NCI-H345 treated with DMSO at 0.1 percent for 48 hours (cell line): Measurements from ENCODE around the gene DNM3.

ENCODE experiments used
- DNase-seq: peaks from one replicate; lab custom pipeline; 2025; ENCODE audit not compliant: unreplicated experiment; lab: John Stamatoyannopoulos, UW

Gene DNM3

GRCh38 chr1:172088256-172088655, 247.0 kb downstream of the DNM3 start:
- DNase-seq, result no peak

DNA sequence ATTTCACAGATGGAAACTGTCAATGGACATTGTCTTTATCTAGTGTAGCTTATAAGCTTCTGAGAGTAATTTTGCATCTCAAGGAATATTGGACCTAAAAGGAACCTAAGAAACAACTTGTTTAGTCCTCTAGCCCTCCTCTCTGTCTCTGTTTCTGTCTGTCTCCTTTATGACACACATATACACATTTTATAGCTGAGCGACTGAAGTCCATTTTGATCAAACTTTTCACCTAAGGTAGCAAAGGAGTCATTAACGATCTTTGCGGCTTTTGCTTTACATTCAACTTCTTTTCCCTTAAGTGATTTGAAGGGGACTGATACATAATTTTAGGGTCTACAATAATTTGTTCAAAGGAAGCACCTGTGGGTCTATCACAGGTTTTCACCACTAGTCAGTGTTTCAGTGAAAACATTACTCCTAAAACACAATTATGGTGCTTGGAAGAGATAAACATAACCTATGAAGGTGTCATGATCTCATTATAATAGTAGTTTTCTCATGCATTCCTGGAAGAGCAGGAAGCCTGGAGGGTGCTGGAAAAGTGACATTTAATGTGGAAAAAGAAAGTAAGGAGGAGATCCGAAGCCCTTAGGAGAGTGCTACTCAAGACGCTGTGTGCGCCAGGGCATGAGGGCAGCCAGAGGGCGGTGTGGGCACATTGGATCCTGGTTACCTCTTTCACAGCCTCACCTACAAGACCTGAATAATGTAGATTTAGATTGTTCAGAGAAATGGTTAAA, 248.6 kb downstream of the DNM3 start:
- no peak for DNase-seq

DNA sequence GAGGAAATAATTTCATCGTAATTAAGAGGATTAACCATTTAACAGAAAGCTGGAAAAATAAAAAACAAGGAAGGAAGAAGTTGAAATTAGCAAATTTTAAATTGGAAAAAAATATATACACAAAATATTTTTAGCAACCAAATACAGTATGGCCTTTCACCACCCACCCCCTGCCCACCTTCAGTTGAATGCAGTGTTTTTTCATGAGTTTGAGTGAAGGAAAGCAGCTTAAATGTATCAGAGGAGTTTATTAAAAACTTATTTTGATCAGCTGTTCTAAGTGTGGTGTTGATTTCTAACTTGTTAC, 249.2 kb downstream of the DNM3 start:
- no peak for DNase-seq

DNA sequence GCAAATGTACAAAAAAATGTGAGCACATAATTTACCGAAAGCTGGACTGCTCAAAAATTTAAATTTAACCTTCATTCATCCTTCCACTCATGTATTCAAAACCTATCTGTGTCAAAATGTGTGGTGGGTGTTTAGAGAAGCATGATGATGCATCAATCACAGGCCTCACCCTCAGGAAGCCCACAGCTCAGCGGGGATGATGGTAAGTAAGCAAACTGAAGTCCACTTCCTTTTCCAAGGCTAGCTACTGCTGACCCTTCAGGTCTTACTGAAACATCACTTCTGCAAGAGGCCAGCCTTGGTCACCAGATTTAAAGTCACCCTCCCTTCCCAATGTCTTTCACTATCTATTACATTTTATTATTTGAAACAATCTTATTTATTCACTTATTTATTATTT, 254.5 kb downstream of the DNM3 start:
- DNase-seq, result no peak

GRCh38 chr1:172105230-172105629, 263.9 kb downstream of the DNM3 start:
- no peak for DNase-seq

DNA sequence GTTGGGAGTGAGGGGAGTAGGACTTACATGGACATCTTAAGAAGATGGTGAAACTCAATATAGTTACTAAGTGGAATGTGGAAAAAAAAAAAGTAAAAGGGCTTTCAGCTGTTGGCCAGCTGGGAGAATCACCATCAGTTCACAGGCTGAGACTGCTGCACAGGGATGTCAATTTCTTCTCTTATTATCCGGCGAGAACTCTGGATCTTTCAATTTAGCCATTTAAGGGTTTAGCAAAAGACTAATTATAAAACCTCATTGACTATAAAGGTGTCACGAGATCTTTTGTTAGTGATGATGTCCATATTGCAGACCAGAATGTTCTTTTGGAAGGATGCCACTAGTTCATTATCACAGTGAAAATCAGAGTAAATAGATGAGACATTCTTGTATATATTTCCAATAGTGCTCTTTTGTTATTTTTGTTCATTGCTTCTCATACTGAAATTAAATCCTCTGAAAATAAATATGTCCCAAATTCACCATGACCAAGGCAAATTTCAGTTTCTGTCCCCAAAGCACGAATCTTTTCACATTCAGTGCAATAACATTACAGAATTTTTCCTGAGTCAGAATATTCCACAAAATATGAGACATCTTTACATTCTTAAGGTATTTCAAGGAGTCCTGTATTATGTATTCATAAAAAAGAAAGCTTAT, 266.1 kb downstream of the DNM3 start:
- DNase-seq, result no peak

- no peak for DNase-seq
Observed at GRCh38 chr1:172108161-172108893, 267.0 kb downstream of the DNM3 start.

DNA sequence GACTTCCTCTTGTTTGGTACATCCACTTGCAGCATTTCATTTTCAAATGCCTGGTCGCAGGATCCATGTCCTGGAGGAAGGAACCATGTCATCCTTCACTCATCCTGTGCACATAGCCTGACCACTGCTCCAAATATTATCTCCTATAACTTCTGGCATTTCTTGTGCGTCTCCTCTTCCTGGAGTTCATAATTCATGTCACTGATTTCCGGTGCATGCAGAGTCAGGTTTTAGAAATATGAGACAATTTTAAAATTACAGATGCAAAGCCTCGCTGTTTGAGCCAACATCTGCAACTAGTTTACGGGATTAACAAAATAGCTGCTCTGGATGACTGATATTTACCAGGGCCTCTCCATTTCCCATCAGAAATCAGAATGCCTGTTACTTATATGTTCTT, 268.1 kb downstream of the DNM3 start:
- DNase-seq, result no peak

DNA sequence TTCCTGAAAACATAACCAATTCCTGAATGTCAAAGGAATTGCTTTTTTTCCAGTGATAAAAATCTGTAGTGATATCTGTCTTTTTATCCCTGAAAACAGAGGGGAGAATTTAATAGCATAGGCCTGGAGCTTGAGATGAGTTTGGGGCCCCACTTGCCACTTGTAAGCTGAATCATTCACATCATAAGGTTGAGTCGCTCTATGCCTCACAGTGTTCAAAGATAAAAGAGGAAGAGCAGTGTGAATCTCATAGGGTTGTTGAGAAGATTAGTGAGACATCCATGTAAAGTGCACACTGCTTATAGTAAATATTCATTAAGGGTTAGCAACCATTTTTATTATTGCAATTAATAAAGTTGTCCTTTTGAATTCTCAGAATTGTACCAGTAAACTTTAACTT, 271.3 kb downstream of the DNM3 start:
- DNase-seq, result no peak

DNA sequence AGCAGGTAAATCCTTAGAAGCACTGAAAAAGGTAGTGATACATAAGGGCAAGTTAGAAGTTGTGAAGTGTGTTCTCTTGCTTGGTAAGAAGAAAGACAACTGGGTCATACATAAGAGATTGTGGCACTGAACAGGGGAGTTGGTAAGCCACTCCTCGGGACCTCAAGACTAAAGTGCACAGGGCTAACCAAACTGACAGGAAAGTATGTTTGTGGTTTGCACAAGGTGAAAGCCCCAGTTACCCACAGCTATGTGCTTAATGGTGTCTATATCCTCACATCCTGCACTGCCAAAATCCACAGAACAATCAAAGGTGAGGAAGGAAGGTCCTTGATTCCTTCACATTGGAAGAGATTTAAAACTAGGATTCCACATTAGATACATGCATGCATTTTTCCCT, 276.5 kb downstream of the DNM3 start:
- no peak for DNase-seq

DNA sequence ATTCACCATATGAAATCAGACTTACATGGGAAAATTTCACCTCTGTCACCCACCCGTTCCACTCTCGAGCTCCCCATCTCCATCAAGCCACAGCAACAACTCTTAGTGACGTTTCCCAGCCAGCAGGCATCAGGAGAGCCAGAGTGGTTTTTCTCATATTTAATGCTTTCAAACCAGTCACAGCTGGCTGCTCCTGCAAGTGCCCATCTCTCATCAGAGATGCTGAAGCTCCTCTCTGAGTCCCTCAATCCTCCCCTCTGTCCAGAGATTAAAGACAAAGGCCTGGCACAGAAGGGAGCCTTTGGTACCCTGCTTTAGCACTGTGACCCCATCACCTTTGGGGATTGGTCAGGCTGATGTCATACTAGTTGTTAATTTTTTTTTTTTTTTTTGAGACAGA, 277.3 kb downstream of the DNM3 start:
- DNase-seq, result no peak

- no peak for DNase-seq
Observed at GRCh38 chr1:172119184-172119583, 277.9 kb downstream of the DNM3 start.

- no peak for DNase-seq
Observed at GRCh38 chr1:172120381-172120780, 279.1 kb downstream of the DNM3 start.

DNA sequence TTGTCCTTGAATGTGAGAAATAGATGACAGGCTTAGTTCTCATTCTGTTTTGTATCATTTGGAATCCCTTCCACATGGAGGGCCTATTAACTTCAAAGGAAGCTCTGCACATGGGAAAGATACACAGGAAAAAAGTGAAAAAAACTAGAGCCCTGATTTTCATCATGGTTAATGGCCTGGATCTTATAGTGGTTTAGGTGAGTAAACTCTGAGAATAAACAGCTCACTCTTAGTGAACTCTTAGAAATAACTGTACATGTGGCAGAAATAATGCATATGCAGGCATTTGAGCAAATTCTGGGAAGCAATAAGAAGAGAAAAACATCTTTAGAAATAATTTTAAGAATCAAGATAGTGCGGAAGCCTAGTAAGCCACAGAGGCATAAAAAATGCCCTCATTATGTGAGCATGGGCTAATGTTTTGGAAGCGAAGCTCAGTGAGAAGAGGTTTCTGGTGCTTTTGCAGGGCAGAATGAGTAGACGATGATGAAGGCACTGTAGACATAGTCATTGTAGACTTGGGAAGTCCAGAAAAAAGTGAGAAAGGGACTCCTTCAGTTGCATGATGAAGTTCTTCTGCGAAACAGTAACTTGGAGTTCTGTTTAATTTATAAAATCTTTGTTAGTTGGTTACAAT, 279.9 kb downstream of the DNM3 start:
- no peak for DNase-seq

DNA sequence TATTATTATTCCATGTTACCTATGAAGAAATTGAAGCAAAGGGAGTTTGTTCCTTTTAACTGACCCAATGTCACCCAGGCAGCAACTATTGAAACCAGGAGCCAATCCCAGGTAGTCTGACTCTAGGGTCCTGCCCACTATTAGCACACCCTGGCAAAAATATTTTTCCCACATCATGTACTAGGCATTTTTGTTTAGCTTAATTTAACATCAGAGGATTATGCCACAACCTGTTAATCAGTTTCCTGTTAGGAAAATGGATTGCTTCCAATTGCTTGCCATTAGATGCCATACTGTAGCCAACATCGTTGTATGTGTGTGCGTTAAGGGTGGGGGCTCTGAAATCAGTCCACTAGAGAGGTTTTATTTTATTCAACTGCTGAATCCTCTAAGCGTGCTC, 281.1 kb downstream of the DNM3 start:
- DNase-seq, result no peak

DNA sequence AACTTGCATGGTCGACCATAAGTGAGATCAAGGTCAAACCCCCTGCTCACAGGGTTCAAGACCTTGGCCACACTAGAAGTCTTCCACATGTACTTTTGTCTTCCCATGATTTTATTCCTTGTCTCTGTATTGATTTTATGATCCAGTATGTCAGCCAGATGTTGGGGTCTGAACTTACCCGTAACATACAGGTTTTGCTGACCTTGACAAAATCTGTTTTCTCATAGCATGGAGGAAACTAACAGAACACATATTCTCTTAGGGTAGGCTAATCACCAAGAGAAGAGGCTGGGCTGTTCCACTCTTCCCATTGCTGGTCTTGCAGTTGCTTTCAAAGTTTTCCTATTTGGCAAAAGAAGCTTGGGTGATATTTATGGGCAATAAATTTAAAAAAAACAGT, 284.0 kb downstream of the DNM3 start:
- no peak for DNase-seq

GRCh38 chr1:172125812-172126430, 284.6 kb downstream of the DNM3 start:
- no peak for DNase-seq

DNA sequence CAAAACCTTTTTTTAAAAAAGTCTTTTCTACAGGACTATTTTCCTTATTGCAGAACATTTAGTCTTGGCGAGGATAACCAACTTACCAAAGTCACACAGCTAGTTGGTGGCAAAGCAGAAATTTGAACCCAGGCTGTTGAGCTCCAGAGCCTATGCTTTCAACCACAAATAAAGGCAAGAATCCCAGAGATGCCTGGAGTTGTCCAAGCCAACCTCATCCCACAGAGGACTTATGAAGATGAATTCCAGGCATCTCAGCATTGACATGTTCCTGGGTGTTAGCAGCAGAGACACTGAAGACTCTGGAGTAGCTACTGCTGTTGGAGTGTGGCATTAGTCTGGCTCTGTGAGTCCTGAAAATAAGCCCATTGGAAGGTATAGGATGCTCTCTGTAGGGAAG, 291.5 kb downstream of the DNM3 start:
- DNase-seq, result no peak

DNA sequence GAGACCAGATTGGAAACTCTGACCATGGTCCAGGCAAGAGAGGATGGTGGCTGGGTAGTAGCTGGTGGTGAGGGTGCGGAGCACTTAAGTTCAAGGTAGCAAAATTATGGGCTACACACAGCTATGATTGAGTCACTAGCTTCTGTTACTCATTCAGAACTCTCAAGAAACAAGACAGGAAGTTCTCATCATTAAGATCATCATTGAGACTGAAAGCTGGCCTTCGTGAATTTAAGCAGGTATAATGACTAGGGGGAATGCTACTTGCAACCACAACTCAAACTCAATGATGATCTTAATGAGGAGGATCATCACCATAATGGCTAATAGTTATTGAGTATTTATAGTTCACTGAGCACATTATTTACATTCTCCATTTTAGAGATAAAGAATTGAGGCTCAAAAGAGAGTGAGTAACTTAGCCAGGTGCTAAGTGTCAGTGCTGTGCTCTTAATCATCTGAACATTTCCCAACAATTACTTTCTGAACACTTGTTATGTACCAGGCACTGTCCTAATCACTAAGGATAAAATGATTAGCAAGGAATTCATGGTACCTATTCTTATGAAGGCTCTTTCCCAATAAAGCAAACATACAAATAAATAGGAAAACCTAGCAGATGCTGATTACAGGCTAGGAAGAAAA, 292.9 kb downstream of the DNM3 start:
- DNase-seq, result no peak

GRCh38 chr1:172135076-172135672, 293.9 kb downstream of the DNM3 start:
- DNase-seq, result no peak
